DMS153 treated with DMSO at 0.1 percent for 48 hours (cell line): ENCODE data around the gene PAPOLG.
"Not testable (repeated sequence)": the region's sequence is repeated elsewhere in the genome, so short reads cannot be mapped to it uniquely, and the experiment has no call there.

Source experiments
- DNase-seq: peaks from one replicate; lab custom pipeline; 2025; ENCODE audit not compliant: unreplicated experiment; lab: John Stamatoyannopoulos, UW

Gene PAPOLG

GRCh38 chr2:60771508-60771907 lies 15.4 kb downstream of the PAPOLG start:
- no peak for DNase-seq

GRCh38 chr2:60775048-60775639 lies 19.1 kb downstream of the PAPOLG start:
- no peak for DNase-seq

- DNase-seq = no peak
Observed at GRCh38 chr2:60778352-60778751, 22.3 kb downstream of the PAPOLG start.

GRCh38 chr2:60779426-60779825 lies 23.4 kb downstream of the PAPOLG start:
- no peak for DNase-seq

GRCh38 chr2:60780721-60781120 lies 24.7 kb downstream of the PAPOLG start:
- DNase-seq = no peak

- DNase-seq = no peak
Observed at GRCh38 chr2:60793169-60793568, 37.1 kb downstream of the PAPOLG start.

GRCh38 chr2:60794271-60794863 lies 38.3 kb downstream of the PAPOLG start:
- DNase-seq = no peak

- DNase-seq = no peak
Observed at GRCh38 chr2:60796573-60797509, 40.8 kb downstream of the PAPOLG start.

GRCh38 chr2:60804473-60804872 lies 48.4 kb downstream of the PAPOLG start:
- no peak for DNase-seq

- DNase-seq = no peak
Observed at GRCh38 chr2:60806595-60806987, 50.5 kb downstream of the PAPOLG start.

- peak; percentile 37 for DNase-seq
Observed at GRCh38 chr2:60806988-60807681, 51.1 kb downstream of the PAPOLG start.

- no peak for DNase-seq
Observed at GRCh38 chr2:60808330-60808801, 52.3 kb downstream of the PAPOLG start.

- no peak for DNase-seq
Observed at GRCh38 chr2:60811491-60812375, 55.7 kb downstream of the PAPOLG start.

- DNase-seq = not testable (repeated sequence)
Observed at GRCh38 chr2:60817191-60817590, 61.1 kb downstream of the PAPOLG start.

GRCh38 chr2:60818272-60818671 lies 62.2 kb downstream of the PAPOLG start:
- DNase-seq = no peak

- DNase-seq = no peak
Observed at GRCh38 chr2:60819155-60819862, 63.2 kb downstream of the PAPOLG start.

GRCh38 chr2:60819936-60820335 lies 63.9 kb downstream of the PAPOLG start:
- no peak for DNase-seq

- DNase-seq = no peak
Observed at GRCh38 chr2:60820416-60821132, 64.5 kb downstream of the PAPOLG start.

GRCh38 chr2:60821133-60821469 lies 65.0 kb downstream of the PAPOLG start:
- DNase-seq = no peak
